ENCODE measurements around the gene TNFRSF18. TPM values are rescaled to one million over a fixed set of nuclear protein-coding genes. Genes with fewer than 3 reads are reported as not detected.

The TNFRSF18 gene
- total and polyA plus RNA-seq, 2 experiments from 2014 or later, result 1.1 to 1.5 TPM

DNA sequence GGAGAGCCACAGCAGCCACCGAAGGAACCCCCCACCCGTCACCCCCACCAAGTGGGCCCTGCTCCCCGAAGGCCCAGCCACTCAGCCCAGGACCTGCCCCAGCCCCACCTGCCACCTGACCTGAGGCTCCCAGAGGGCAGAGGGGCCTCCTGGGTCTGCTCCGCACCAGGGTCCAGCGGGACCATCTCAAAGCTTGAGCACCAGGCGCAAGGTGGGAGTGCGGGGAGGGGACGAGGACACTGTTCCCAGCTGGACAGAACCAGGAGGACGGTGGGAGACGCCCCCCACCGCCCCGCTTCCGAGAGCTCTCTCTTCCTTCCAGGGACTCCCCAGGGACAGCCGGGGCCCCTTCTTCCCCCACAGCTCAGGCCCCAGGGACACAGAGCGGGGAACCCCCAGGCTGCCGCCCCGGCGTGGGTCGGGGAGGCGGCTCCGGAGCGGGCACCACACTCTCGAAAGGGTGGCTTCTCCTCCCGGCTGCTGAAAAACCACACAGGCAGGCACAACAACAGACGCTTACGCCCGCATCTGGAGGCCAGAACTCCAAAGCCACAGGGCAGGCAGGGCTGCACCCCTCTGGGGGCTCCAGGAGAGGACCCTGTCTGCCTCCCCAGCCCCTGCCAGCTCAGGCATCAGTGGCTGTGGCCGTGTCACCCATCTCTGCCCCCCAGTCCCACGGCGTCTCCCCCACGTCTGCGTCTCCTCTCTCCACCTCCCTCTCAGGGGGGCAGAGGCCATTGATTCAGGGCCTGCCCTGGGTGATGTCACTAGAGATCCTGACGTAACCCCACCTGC is 34.6 kb downstream of the TNFRSF18 start:
- Mint-ChIP-seq H3K9me3 (no peaks in the 10 kb centered on the region; the same call in 2 of the 3 replicates), H3K4me1 (peaks cover 23% of the 10 kb centered on the region), H3K27ac (no peak overlapping the region), H3K27me3 (ENCODE audit: insufficient read depth, low read depth, poor library complexity) (peaks cover 11% of the 10 kb centered on the region), H3K4me3 (no peak overlapping the region), H3K36me3 (ENCODE audit: low read depth) (no peaks in the 10 kb centered on the region)
- peaks cover 9% of the 10 kb centered on the region; the same call in 1 of the 2 replicates for H3K4me1 ChIP-seq (ENCODE audit: insufficient read depth)
- no peaks in the 10 kb centered on the region for H3K27me3 ChIP-seq (ENCODE audit: insufficient read depth)
- no peak overlapping the region for H3K27ac ChIP-seq (ENCODE audit: low read depth)
- H4K20me1 ChIP-seq (replicated peaks; ENCODE audit: insufficient read depth), result no peaks in the 10 kb centered on the region
- H3K4me2 ChIP-seq, result no peak overlapping the region
- TF ChIP-seq, protein P1, sequence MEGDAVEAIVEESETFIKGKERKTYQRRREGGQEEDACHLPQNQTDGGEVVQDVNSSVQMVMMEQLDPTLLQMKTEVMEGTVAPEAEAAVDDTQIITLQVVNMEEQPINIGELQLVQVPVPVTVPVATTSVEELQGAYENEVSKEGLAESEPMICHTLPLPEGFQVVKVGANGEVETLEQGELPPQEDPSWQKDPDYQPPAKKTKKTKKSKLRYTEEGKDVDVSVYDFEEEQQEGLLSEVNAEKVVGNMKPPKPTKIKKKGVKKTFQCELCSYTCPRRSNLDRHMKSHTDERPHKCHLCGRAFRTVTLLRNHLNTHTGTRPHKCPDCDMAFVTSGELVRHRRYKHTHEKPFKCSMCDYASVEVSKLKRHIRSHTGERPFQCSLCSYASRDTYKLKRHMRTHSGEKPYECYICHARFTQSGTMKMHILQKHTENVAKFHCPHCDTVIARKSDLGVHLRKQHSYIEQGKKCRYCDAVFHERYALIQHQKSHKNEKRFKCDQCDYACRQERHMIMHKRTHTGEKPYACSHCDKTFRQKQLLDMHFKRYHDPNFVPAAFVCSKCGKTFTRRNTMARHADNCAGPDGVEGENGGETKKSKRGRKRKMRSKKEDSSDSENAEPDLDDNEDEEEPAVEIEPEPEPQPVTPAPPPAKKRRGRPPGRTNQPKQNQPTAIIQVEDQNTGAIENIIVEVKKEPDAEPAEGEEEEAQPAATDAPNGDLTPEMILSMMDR (conservative IDR thresholded peaks at IDR 0.05; ENCODE audit: low read depth in 2 of 2), result no peak
- TF ChIP-seq ZNF331 (CRISPR knock-in tag; IDR thresholded peaks at IDR 0.05; ENCODE audit: low read depth), result no peak
- no peak for TF ChIP-seq CREB1 (CRISPR knock-in tag; IDR thresholded peaks at IDR 0.05; ENCODE audit: low read depth)
- no peak for TF ChIP-seq STAT1 (IDR thresholded peaks at IDR 0.05; ENCODE audit: unreplicated experiment)
- TF ChIP-seq, protein P2, sequence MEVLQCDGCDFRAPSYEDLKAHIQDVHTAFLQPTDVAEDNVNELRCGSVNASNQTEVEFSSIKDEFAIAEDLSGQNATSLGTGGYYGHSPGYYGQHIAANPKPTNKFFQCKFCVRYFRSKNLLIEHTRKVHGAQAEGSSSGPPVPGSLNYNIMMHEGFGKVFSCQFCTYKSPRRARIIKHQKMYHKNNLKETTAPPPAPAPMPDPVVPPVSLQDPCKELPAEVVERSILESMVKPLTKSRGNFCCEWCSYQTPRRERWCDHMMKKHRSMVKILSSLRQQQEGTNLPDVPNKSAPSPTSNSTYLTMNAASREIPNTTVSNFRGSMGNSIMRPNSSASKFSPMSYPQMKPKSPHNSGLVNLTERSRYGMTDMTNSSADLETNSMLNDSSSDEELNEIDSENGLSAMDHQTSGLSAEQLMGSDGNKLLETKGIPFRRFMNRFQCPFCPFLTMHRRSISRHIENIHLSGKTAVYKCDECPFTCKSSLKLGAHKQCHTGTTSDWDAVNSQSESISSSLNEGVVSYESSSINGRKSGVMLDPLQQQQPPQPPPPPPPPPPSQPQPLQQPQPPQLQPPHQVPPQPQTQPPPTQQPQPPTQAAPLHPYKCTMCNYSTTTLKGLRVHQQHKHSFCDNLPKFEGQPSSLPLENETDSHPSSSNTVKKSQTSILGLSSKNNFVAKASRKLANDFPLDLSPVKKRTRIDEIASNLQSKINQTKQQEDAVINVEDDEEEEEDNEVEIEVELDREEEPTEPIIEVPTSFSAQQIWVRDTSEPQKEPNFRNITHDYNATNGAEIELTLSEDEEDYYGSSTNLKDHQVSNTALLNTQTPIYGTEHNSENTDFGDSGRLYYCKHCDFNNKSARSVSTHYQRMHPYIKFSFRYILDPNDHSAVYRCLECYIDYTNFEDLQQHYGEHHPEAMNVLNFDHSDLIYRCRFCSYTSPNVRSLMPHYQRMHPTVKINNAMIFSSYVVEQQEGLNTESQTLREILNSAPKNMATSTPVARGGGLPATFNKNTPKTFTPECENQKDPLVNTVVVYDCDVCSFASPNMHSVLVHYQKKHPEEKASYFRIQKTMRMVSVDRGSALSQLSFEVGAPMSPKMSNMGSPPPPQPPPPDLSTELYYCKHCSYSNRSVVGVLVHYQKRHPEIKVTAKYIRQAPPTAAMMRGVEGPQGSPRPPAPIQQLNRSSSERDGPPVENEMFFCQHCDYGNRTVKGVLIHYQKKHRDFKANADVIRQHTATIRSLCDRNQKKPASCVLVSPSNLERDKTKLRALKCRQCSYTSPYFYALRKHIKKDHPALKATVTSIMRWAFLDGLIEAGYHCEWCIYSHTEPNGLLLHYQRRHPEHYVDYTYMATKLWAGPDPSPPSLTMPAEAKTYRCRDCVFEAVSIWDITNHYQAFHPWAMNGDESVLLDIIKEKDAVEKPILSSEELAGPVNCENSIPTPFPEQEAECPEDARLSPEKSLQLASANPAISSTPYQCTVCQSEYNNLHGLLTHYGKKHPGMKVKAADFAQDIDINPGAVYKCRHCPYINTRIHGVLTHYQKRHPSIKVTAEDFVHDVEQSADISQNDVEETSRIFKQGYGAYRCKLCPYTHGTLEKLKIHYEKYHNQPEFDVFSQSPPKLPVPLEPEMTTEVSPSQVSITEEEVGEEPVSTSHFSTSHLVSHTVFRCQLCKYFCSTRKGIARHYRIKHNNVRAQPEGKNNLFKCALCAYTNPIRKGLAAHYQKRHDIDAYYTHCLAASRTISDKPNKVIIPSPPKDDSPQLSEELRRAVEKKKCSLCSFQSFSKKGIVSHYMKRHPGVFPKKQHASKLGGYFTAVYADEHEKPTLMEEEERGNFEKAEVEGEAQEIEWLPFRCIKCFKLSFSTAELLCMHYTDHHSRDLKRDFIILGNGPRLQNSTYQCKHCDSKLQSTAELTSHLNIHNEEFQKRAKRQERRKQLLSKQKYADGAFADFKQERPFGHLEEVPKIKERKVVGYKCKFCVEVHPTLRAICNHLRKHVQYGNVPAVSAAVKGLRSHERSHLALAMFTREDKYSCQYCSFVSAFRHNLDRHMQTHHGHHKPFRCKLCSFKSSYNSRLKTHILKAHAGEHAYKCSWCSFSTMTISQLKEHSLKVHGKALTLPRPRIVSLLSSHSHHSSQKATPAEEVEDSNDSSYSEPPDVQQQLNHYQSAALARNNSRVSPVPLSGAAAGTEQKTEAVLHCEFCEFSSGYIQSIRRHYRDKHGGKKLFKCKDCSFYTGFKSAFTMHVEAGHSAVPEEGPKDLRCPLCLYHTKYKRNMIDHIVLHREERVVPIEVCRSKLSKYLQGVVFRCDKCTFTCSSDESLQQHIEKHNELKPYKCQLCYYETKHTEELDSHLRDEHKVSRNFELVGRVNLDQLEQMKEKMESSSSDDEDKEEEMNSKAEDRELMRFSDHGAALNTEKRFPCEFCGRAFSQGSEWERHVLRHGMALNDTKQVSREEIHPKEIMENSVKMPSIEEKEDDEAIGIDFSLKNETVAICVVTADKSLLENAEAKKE (CRISPR knock-in tag; IDR thresholded peaks at IDR 0.05), result no peak
- TF ChIP-seq, protein P3, sequence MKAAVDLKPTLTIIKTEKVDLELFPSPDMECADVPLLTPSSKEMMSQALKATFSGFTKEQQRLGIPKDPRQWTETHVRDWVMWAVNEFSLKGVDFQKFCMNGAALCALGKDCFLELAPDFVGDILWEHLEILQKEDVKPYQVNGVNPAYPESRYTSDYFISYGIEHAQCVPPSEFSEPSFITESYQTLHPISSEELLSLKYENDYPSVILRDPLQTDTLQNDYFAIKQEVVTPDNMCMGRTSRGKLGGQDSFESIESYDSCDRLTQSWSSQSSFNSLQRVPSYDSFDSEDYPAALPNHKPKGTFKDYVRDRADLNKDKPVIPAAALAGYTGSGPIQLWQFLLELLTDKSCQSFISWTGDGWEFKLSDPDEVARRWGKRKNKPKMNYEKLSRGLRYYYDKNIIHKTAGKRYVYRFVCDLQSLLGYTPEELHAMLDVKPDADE (IDR thresholded peaks at IDR 0.05), result no peak
- no peak for TF ChIP-seq ZNF114 (CRISPR knock-in tag; IDR thresholded peaks at IDR 0.05)
- no peak for TF ChIP-seq JUNB (IDR thresholded peaks at IDR 0.05; ENCODE audit: unreplicated experiment)
- TF ChIP-seq, protein P4, sequence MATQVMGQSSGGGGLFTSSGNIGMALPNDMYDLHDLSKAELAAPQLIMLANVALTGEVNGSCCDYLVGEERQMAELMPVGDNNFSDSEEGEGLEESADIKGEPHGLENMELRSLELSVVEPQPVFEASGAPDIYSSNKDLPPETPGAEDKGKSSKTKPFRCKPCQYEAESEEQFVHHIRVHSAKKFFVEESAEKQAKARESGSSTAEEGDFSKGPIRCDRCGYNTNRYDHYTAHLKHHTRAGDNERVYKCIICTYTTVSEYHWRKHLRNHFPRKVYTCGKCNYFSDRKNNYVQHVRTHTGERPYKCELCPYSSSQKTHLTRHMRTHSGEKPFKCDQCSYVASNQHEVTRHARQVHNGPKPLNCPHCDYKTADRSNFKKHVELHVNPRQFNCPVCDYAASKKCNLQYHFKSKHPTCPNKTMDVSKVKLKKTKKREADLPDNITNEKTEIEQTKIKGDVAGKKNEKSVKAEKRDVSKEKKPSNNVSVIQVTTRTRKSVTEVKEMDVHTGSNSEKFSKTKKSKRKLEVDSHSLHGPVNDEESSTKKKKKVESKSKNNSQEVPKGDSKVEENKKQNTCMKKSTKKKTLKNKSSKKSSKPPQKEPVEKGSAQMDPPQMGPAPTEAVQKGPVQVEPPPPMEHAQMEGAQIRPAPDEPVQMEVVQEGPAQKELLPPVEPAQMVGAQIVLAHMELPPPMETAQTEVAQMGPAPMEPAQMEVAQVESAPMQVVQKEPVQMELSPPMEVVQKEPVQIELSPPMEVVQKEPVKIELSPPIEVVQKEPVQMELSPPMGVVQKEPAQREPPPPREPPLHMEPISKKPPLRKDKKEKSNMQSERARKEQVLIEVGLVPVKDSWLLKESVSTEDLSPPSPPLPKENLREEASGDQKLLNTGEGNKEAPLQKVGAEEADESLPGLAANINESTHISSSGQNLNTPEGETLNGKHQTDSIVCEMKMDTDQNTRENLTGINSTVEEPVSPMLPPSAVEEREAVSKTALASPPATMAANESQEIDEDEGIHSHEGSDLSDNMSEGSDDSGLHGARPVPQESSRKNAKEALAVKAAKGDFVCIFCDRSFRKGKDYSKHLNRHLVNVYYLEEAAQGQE (IDR thresholded peaks at IDR 0.05; ENCODE audit: unreplicated experiment), result no peak
- no peak for TF ChIP-seq POLR2AphosphoS5 (IDR thresholded peaks at IDR 0.05; ENCODE audit: low read depth)
- TF ChIP-seq EZH2phosphoT487 (IDR thresholded peaks at IDR 0.05; ENCODE audit: unreplicated experiment), result no peak
- TF ChIP-seq NANOG (IDR thresholded peaks at IDR 0.05; ENCODE audit: borderline replicate concordance), result no peak
- no peaks in the 10 kb centered on the region for H3K36me3 ChIP-seq (ENCODE audit: insufficient read depth)
- H3F3A ChIP-seq (replicated peaks; ENCODE audit: low read depth), result no peaks in the 10 kb centered on the region
- no peaks in the 10 kb centered on the region for H3K9me2 ChIP-seq (ENCODE audit: insufficient read depth)
- DNase-seq (ENCODE audit: low spot score), result peak; percentile 2
- ATAC-seq, result no peak
- no peak overlapping the region for H3K4me3 ChIP-seq
- no peaks in the 10 kb centered on the region for H3K79me2 ChIP-seq (replicated peaks; ENCODE audit: insufficient read depth)
- H2AFZ ChIP-seq, result no peak overlapping the region
